HL-60 (cell line): ENCODE results near the gene CPSF2.

Experiments
- CTCF ChIP-seq: IDR thresholded peaks from one replicate; pipeline ENCODE4 v1.5.1; 2011; ENCODE audit warnings: low read length, control low read depth, inconsistent platforms; ENCODE audit not compliant: insufficient read depth
- POLR2AphosphoS5 ChIP-seq: IDR thresholded peaks from 2 replicates; pipeline ENCODE4 v1.6.1; 2012; ENCODE audit warnings: low read depth
- REST ChIP-seq: IDR thresholded peaks from 2 replicates; pipeline ENCODE4 v1.6.1; 2012; ENCODE audit warnings: low read depth; ENCODE audit not compliant: insufficient replicate concordance

DNA sequence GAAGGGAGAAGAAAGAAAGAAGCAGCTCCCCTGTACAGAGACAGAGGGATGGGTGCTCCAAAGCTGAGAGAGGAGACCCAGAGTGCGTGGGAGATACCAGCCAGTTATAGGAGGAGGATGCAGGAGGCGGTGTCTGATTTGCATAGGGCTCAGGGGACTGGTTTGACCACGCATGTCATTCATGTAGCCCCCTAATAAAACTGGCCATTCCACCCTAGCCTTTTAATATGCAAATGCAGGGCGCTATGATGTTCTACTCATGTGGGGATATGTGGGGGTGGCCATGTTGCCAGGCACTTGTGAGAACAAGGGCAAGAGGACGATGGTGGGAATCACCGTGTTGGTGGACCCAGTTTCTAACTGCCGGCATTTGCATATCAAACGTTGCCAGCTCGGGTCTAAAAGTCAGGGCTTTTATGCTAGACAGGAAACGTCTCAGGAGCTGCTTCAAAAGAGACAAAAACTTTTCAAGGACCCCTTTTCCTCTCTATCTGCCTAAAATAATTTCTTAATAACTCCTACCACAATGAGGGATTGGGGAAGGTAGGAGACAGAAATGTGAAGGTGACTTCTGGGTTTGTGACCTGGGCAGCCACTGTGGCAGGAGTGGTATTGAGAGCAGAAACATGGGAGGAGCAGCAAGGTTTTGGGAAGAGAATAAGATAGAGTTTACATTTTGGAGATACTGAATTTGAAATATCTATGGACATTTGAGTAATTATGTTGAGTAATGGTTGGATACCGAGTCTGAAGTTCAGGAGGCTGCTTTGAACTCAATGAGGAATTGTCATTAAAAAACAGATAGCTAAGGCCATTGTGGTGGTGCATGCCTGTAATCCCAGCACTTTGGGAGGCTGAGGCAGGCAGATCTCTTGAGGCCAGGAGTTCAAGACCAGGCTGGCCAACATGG, 13.2 kb upstream of the CPSF2 start:
- TF ChIP-seq REST, result no peak
- no peak for TF ChIP-seq CTCF
- TF ChIP-seq POLR2AphosphoS5, result no peak
